Gastrocnemius medialis (tissue), 4 donors: ENCODE data around the gene LIMCH1.

ENCODE experiments used
- CTCF ChIP-seq, 5 experiments: fragments of 450-650 bp in 3 of 5; fragments of 200-600 bp in 2 of 5; sonication (generic) in 2 of 5; IDR thresholded peaks in 4 of 5; conservative IDR thresholded peaks in 1 of 5; 1 replicate in 4 of 5; 2 replicates in 1 of 5; pipeline ENCODE4 v1.5.1; 2016 to 2019; ENCODE audit warnings: antibody characterized with exemption in 5 of 5, mild to moderate bottlenecking in 3 of 5, moderate library complexity in 3 of 5
- POLR2A ChIP-seq, 2 donors: fragments of 450-650 bp; IDR thresholded peaks; one replicate each; pipeline ENCODE4 v1.6.1; 2017; ENCODE audit warnings: antibody characterized with exemption in 2 of 2, mild to moderate bottlenecking in 2 of 2, moderate library complexity in 2 of 2

GRCh38 chr4:41670982-41671381 is 133.0 kb downstream of the LIMCH1 start:
- TF ChIP-seq POLR2A (IDR thresholded peaks at IDR 0.05) (no peak), CTCF (IDR thresholded peaks at IDR 0.05 in 4 of 5, conservative IDR thresholded peaks at IDR 0.05 in 1 of 5) (no peak)
